Measurements from ENCODE around the gene ZNF860.

DNA sequence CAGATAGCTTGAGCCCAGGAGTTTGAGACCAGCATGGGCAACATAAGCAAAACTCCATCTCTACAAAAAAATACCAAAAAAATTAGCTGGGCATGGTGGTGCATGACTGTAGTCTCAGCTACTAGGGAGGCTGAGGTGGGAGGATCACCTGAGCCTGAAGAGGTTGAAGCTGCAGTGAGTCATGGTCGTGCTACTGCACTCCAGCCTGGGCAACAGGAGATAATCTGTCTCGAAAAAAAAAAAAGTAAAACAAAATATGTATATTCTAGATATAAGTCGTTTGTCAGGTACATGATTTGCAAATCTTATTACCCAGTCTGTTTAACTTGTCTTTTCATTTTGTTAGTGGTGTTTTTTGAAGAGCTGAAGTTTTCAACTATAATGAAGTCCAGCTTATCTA lies 40.2 kb downstream of the ZNF860 start:
- TF ChIP-seq ZNF274 (IDR thresholded peaks at IDR 0.05; ENCODE audit: low read depth, low read length) (no peak), YY1 (IDR thresholded peaks at IDR 0.05; ENCODE audit: insufficient read depth, insufficient read length) (no peak), SUZ12 (IDR thresholded peaks at IDR 0.05; ENCODE audit: extremely low read depth, insufficient read depth, insufficient read length) (no peak)

Data from NT2/D1 (cell line).